Astrocyte of the cerebellum (primary cell): ENCODE measurements around the gene ARHGEF40.
"Not testable (repeated sequence)": the region's sequence is repeated elsewhere in the genome, so short reads cannot be mapped to it uniquely, and the experiment has no call there.

ENCODE experiments used
- DNase-seq: peaks from one replicate; pipeline ENCODE4 v3.0.0-alpha.2; 2011; ENCODE audit warnings: low read depth
- H3K4me3 ChIP-seq: 2 replicates; pipeline ENCODE4 v1.5.1; 2011; ENCODE audit warnings: mild to moderate bottlenecking, low read depth, low read length, moderate library complexity
- in situ Hi-C: cut with HindIII; loops from 2 replicates; pipeline ENCODE4 v1.10.0; 2017; ENCODE audit warnings: low sequenced_read_pairs
- TF ChIP-seq, protein P1 (sequence below): IDR thresholded peaks from 2 replicates; pipeline ENCODE4 v1.5.1; 2012; ENCODE audit warnings: low read length, low read depth, moderate library complexity, mild to moderate bottlenecking; ENCODE audit errors: missing control alignments

ARHGEF40 gene

DNA sequence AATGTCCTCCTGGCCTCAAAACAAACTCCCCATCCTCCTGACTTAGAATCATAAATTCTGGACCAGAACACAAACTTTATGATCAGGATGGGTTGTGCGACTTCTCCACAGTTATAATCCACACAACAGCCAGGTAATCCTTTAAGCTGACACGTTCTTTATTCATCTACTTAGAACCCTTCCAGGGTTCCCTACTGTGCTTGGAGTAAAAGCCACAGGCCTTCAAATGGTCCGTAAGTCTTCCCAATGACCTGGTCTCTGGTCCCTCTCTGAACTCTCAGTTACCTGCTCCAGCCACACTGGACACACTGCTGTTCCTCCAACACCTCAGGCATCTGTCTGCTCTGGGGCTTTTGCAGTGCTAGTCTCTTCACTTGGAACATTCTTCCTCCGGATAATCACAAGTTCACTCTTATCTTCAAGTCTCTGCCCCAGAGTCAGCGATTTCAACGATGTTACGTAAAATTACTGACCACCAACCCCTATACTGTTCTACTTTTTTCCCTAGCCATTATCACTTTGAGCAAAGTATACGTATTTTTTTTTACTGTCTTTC lies 29.7 kb upstream of the ARHGEF40 start:
- in situ Hi-C loops: no loop called here
- TF ChIP-seq, protein P1, sequence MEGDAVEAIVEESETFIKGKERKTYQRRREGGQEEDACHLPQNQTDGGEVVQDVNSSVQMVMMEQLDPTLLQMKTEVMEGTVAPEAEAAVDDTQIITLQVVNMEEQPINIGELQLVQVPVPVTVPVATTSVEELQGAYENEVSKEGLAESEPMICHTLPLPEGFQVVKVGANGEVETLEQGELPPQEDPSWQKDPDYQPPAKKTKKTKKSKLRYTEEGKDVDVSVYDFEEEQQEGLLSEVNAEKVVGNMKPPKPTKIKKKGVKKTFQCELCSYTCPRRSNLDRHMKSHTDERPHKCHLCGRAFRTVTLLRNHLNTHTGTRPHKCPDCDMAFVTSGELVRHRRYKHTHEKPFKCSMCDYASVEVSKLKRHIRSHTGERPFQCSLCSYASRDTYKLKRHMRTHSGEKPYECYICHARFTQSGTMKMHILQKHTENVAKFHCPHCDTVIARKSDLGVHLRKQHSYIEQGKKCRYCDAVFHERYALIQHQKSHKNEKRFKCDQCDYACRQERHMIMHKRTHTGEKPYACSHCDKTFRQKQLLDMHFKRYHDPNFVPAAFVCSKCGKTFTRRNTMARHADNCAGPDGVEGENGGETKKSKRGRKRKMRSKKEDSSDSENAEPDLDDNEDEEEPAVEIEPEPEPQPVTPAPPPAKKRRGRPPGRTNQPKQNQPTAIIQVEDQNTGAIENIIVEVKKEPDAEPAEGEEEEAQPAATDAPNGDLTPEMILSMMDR: no peak
- no peak for DNase-seq
- no peak overlapping the region for H3K4me3 ChIP-seq

- DNase-seq, H3K4me3 ChIP-seq, in situ Hi-C loops: not testable (repeated sequence)
Observed at GRCh38 chr14:21040941-21041340, 29.2 kb upstream of the ARHGEF40 start.

DNA sequence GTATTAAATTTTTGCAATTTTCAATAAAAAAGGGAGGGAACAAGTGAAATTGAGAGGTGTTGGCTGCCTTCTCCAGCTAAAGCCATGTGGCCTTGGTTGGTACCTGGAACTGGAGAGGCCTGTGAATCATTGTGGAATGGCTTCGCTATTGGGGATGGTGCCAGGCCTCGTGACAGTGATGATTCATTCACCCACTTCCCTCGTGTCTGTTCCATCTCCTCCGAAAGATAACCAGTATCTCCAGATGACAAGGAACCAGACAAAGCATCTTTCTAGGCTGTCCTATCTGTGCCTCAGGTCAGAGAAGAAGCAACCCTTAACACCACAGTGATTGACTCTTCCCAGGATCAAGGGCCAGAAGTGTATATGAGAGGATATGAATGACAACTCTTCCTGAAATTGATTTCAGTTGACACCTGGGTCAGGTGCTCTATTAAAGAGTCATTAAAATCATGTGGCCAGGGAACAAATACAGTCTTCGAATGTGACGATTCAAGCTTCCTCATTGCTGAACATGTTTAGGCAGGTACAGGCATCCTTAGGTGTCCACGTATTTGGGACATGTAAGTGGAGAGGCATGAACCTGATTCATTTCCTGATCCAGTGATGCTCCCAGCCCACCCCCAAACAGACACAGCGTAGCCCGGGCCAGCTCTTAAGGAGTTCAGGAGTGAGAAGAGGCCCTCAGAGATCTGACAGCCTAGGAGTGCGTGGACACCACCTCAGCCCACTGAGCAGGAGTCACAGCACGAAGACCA lies 28.2 kb upstream of the ARHGEF40 start, which contains the start of gene RNASE7:
Gene RNASE7 (plus strand): TSS at position 687 of the 758 bp plus-strand sequence. CDS start 631 bp downstream, outside the sequence.
- TF ChIP-seq, protein P1: no peak

DNA sequence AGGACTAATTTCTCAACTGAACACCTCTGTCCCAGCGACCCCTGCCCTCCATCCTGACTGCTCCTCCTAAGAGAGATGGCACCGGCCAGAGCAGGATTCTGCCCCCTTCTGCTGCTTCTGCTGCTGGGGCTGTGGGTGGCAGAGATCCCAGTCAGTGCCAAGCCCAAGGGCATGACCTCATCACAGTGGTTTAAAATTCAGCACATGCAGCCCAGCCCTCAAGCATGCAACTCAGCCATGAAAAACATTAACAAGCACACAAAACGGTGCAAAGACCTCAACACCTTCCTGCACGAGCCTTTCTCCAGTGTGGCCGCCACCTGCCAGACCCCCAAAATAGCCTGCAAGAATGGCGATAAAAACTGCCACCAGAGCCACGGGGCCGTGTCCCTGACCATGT lies 27.2 kb upstream of the ARHGEF40 start:
- no peak overlapping the region for H3K4me3 ChIP-seq
- TF ChIP-seq, protein P1: no peak
- in situ Hi-C loops: no loop called here
- no peak for DNase-seq

More for the DNA sequence above, 28.2 kb upstream of the ARHGEF40 start, which contains the start of gene RNASE7:
- H3K4me3 ChIP-seq: no peak within 1 kb of the TSS
- DNase-seq: no peak
- in situ Hi-C loops: no loop called here

DNA sequence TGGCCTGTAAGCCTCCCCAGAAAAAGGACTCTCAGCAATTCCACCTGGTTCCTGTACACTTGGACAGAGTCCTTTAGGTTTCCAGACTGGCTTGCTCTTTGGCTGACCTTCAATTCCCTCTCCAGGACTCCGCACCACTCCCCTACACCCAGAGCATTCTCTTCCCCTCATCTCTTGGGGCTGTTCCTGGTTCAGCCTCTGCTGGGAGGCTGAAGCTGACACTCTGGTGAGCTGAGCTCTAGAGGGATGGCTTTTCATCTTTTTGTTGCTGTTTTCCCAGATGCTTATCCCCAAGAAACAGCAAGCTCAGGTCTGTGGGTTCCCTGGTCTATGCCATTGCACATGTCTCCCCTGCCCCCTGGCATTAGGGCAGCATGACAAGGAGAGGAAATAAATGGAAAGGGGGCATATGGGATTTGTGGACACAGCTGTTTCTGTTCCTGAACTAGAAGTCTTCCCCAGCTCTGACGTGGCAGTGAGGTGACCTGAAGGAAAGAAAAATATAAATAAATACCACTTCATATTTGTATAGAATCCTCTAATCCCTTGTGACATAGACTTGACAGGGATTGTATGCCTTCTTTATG lies 26.6 kb upstream of the ARHGEF40 start:
- in situ Hi-C loops: no loop called here
- TF ChIP-seq, protein P1: no peak
- DNase-seq: no peak
- no peak overlapping the region for H3K4me3 ChIP-seq

- H3K4me3 ChIP-seq: no peak overlapping the region
Observed at GRCh38 chr14:21043974-21044618, 26.0 kb upstream of the ARHGEF40 start.

More at GRCh38 chr14:21043974-21044618, 26.0 kb upstream of the ARHGEF40 start:
- no peak for DNase-seq
- in situ Hi-C loops: no loop called here
- TF ChIP-seq, protein P1: no peak
